H9 (cell line): ENCODE measurements around the gene ZNF503. TPM values are rescaled to one million over a fixed set of nuclear protein-coding genes. Genes with fewer than 3 reads are reported as not detected.

Source experiments
- DNase-seq: peaks from one replicate; pipeline ENCODE4 v3.0.0-alpha.2; 2017
- H2AFZ ChIP-seq: one replicate; pipeline ENCODE4 v1.6.1; 2013; ENCODE audit warnings: mild to moderate bottlenecking, low read length, control low read depth, moderate library complexity
- H2AK5ac ChIP-seq: 2 replicates; pipeline ENCODE4 v1.6.1; 2013; ENCODE audit warnings: low read length, control low read depth, mixed read lengths; ENCODE audit not compliant: insufficient read length
- H2BK120ac ChIP-seq: one replicate; pipeline ENCODE4 v1.6.1; 2013; ENCODE audit warnings: low read depth, mild to moderate bottlenecking, low read length, control low read depth, inconsistent platforms; ENCODE audit not compliant: poor library complexity, severe bottlenecking
- H2BK12ac ChIP-seq: 2 replicates; pipeline ENCODE4 v1.6.1; 2013; ENCODE audit warnings: low read length, control low read depth, mixed read lengths, low read depth; ENCODE audit not compliant: insufficient read length
- H2BK15ac ChIP-seq: 2 replicates; pipeline ENCODE4 v1.6.1; 2013; ENCODE audit warnings: low read depth, low read length, control low read depth
- H2BK20ac ChIP-seq: one replicate; pipeline ENCODE4 v1.6.1; 2013; ENCODE audit warnings: low read depth, mild to moderate bottlenecking, low read length, control low read depth, inconsistent platforms; ENCODE audit not compliant: poor library complexity, severe bottlenecking
- H2BK5ac ChIP-seq: 2 replicates; pipeline ENCODE4 v1.6.1; 2013; ENCODE audit warnings: low read length, control low read depth, mixed read lengths; ENCODE audit not compliant: insufficient read length
- H3K14ac ChIP-seq: 2 replicates; pipeline ENCODE4 v1.6.1; 2013; ENCODE audit warnings: low read length, control low read depth; ENCODE audit not compliant: insufficient read depth
- H3K18ac ChIP-seq: 2 replicates; pipeline ENCODE4 v1.6.1; 2013; ENCODE audit warnings: low read depth, mild to moderate bottlenecking, mixed read lengths, low read length, control low read depth; ENCODE audit not compliant: insufficient read length
- H3K23ac ChIP-seq: 2 replicates; pipeline ENCODE4 v1.6.1; 2013; ENCODE audit warnings: low read length, control low read depth, mixed read lengths, low read depth; ENCODE audit not compliant: insufficient read length
- H3K23me2 ChIP-seq: 2 replicates; pipeline ENCODE4 v1.6.1; 2013; ENCODE audit warnings: low read depth, mild to moderate bottlenecking, mixed read lengths, low read length, control low read depth; ENCODE audit not compliant: insufficient read length, poor library complexity, severe bottlenecking
- H3K27ac ChIP-seq: 2 replicates; pipeline ENCODE4 v1.5.1; 2013; ENCODE audit warnings: low read length, control low read depth, mixed read lengths, low read depth; ENCODE audit not compliant: insufficient read length
- H3K27me3 ChIP-seq: 2 replicates; pipeline ENCODE4 v1.6.1; 2013; ENCODE audit warnings: low read length, control low read depth, inconsistent platforms; ENCODE audit not compliant: insufficient read depth
- H3K4ac ChIP-seq: 2 replicates; pipeline ENCODE4 v1.6.1; 2013; ENCODE audit warnings: low read depth, mild to moderate bottlenecking, control low read depth, inconsistent platforms, low read length, moderate library complexity
- H3K4me1 ChIP-seq: 2 replicates; pipeline ENCODE4 v1.6.1; 2013; ENCODE audit warnings: low read length, control low read depth, inconsistent platforms; ENCODE audit not compliant: insufficient read depth
- H3K4me2 ChIP-seq: 2 replicates; pipeline ENCODE4 v1.6.1; 2013; ENCODE audit warnings: low read length, control low read depth, mixed read lengths; ENCODE audit not compliant: insufficient read length, insufficient read depth
- H3K56ac ChIP-seq: 2 replicates; pipeline ENCODE4 v1.6.1; 2013; ENCODE audit warnings: low read depth, mild to moderate bottlenecking, mixed read lengths, low read length, control low read depth; ENCODE audit not compliant: insufficient read length
- H3K79me1 ChIP-seq: 2 replicates; pipeline ENCODE4 v1.6.1; 2013; ENCODE audit warnings: low read depth, mild to moderate bottlenecking, moderate library complexity, low read length, control low read depth, inconsistent platforms; ENCODE audit not compliant: insufficient read depth, poor library complexity, severe bottlenecking
- H3K79me2 ChIP-seq: 2 replicates; pipeline ENCODE4 v1.6.1; 2013; ENCODE audit warnings: low read length, control low read depth, inconsistent platforms; ENCODE audit not compliant: insufficient read depth
- H3K9ac ChIP-seq: 2 replicates; pipeline ENCODE4 v1.6.1; 2013; ENCODE audit warnings: low read length, control low read depth, mixed read lengths; ENCODE audit not compliant: insufficient read length; ENCODE audit errors: extremely low read depth
- H3K9me3 ChIP-seq: one replicate; pipeline ENCODE4 v1.6.1; 2013; ENCODE audit warnings: low read depth, low read length, inconsistent platforms; ENCODE audit not compliant: control insufficient read depth
- H3T11ph ChIP-seq: one replicate; pipeline ENCODE4 v1.6.1; 2013; ENCODE audit warnings: mild to moderate bottlenecking, low read length, control low read depth, inconsistent platforms
- H4K20me1 ChIP-seq: one replicate; pipeline ENCODE4 v1.6.1; 2013; ENCODE audit not compliant: control insufficient read depth, insufficient read length, insufficient read depth
- H4K5ac ChIP-seq: 2 replicates; pipeline ENCODE4 v1.6.1; 2013; ENCODE audit warnings: low read depth, mild to moderate bottlenecking, mixed read lengths, low read length, control low read depth; ENCODE audit not compliant: insufficient read length
- H4K8ac ChIP-seq: replicated peaks from 2 replicates; pipeline ENCODE4 v1.6.1; 2013; ENCODE audit warnings: low read length, control low read depth, mixed read lengths, low read depth; ENCODE audit not compliant: insufficient read length
- H4K91ac ChIP-seq: 2 replicates; pipeline ENCODE4 v1.6.1; 2013; ENCODE audit warnings: low read depth, mild to moderate bottlenecking, moderate library complexity, mixed read lengths, low read length, control low read depth; ENCODE audit not compliant: insufficient read length
- H3K27ac Mint-ChIP-seq, 3 experiments: 2 replicates in 2 of 3; 3 replicates in 1 of 3; pipeline ENCODE4 v1.8.0; 2020 to 2021; ENCODE audit warnings: mixed read lengths in 3 of 3, mild to moderate bottlenecking in 1 of 3, moderate library complexity in 1 of 3
- H3K27me3 Mint-ChIP-seq: 2 replicates; pipeline ENCODE4 v1.8.0; 2021; ENCODE audit warnings: low read depth, mild to moderate bottlenecking, moderate library complexity, mixed read lengths
- H3K36me3 Mint-ChIP-seq, 3 experiments: 2 replicates in 2 of 3; 3 replicates in 1 of 3; pipeline ENCODE4 v1.8.0; 2020 to 2021; ENCODE audit warnings: low read depth in 3 of 3, mixed read lengths in 3 of 3; ENCODE audit not compliant: insufficient read depth in 1 of 3
- H3K4me1 Mint-ChIP-seq, 2 experiments: 2 replicates each; pipeline ENCODE4 v1.8.0; 2020; ENCODE audit warnings: mixed read lengths in 2 of 2
- H3K4me3 Mint-ChIP-seq, 2 experiments: 2 replicates in 1 of 2; 3 replicates in 1 of 2; pipeline ENCODE4 v1.8.0; 2020 to 2021; ENCODE audit warnings: mild to moderate bottlenecking in 2 of 2, mixed read lengths in 2 of 2, moderate library complexity in 1 of 2
- H3K9me3 Mint-ChIP-seq, 2 experiments: 2 replicates in 1 of 2; 3 replicates in 1 of 2; pipeline ENCODE4 v1.8.0; 2020; ENCODE audit warnings: mild to moderate bottlenecking in 2 of 2, mixed read lengths in 2 of 2, moderate library complexity in 1 of 2
- WGBS: extraction: QIAGEN DNeasy Blood & Tissue Kit; methylation state at CpG from one replicate; pipeline ENCODE4 v1.1.7; 2013; ENCODE audit warnings: missing lambda C conversion rate, low lambda C conversion rate, mixed read lengths; ENCODE audit not compliant: insufficient read length; ENCODE audit errors: extremely low coverage; 5-methylcytosine and 5-hydroxymethylcytosine counted together
- total RNA-seq: library from RNA; stranded (reverse); gene quantifications from 2 replicates; pipeline ENCODE4 v1.2.1, GENCODE V29; 2021
- TF ChIP-seq, protein P1 (sequence below): fragments of 200-600 bp; sonication (generic); conservative IDR thresholded peaks from 3 replicates; pipeline ENCODE4 v1.8.0; 2021; ENCODE audit warnings: antibody characterized with exemption, mild to moderate bottlenecking

ZNF503 gene
- total RNA-seq, 1 experiment from 2014 or later, result 0.09 TPM

DNA sequence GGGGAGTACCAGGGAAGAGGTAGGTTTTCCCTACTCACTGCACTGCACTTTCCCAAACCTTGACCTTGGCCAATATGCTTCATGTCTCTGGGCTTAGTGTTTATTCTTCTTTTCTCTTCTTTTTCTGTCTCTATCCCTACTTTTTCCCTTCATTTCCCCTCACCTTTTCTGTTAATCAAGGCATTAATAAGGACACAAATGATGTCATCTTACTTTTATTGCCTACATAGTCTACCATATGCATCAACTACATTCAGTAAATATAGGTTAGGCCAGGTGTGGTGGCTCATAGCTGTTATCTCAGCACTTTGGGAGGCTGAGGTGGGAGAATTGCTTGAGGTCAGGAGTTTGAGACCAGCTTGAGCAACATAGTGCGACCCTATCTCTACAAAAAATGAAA, 13.0 kb upstream of the ZNF503 start:
- Mint-ChIP-seq H3K4me3 (no peak overlapping the region), H3K9me3 (no peaks in the 10 kb centered on the region; a peak in 1 of 5 replicates), H3K27me3 (peaks cover 100% of the 10 kb centered on the region), H3K27ac (no peak overlapping the region), H3K36me3 (no peaks in the 10 kb centered on the region; a peak in 1 of 7 replicates), H3K4me1 (peaks cover 23 to 24% of the 10 kb centered on the region in 2 experiments)
- no peak overlapping the region for H3K23ac ChIP-seq
- no peak overlapping the region for H3K14ac ChIP-seq
- no peaks in the 10 kb centered on the region for H3K23me2 ChIP-seq
- DNase-seq, result no peak
- H2BK12ac ChIP-seq, result no peak overlapping the region
- H3K56ac ChIP-seq, result no peak overlapping the region
- H3K4ac ChIP-seq, result no peak overlapping the region
- no peak overlapping the region for H2BK120ac ChIP-seq
- no peaks in the 10 kb centered on the region for H3K79me2 ChIP-seq
- TF ChIP-seq, protein P1, sequence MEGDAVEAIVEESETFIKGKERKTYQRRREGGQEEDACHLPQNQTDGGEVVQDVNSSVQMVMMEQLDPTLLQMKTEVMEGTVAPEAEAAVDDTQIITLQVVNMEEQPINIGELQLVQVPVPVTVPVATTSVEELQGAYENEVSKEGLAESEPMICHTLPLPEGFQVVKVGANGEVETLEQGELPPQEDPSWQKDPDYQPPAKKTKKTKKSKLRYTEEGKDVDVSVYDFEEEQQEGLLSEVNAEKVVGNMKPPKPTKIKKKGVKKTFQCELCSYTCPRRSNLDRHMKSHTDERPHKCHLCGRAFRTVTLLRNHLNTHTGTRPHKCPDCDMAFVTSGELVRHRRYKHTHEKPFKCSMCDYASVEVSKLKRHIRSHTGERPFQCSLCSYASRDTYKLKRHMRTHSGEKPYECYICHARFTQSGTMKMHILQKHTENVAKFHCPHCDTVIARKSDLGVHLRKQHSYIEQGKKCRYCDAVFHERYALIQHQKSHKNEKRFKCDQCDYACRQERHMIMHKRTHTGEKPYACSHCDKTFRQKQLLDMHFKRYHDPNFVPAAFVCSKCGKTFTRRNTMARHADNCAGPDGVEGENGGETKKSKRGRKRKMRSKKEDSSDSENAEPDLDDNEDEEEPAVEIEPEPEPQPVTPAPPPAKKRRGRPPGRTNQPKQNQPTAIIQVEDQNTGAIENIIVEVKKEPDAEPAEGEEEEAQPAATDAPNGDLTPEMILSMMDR, result no peak
- H3K79me1 ChIP-seq, result no peaks in the 10 kb centered on the region
- H2AK5ac ChIP-seq, result no peak overlapping the region
- H2AFZ ChIP-seq, result no peak overlapping the region
- H3K4me1 ChIP-seq, result no peaks in the 10 kb centered on the region
- H3K18ac ChIP-seq, result no peak overlapping the region
- H2BK5ac ChIP-seq, result no peak overlapping the region
- H3K27ac ChIP-seq, result no peak overlapping the region
- no peak overlapping the region for H3T11ph ChIP-seq
- no CpG with 5 or more reads among the region's 1 CpG for WGBS
- H3K27me3 ChIP-seq, result peaks cover 86% of the 10 kb centered on the region
- no peak overlapping the region for H3K9ac ChIP-seq
- H2BK20ac ChIP-seq, result no peak overlapping the region
- H4K8ac ChIP-seq, result no peak overlapping the region
- no peaks in the 10 kb centered on the region for H3K9me3 ChIP-seq
- no peak overlapping the region for H3K4me2 ChIP-seq
- no peak overlapping the region for H4K5ac ChIP-seq
- no peak overlapping the region for H4K91ac ChIP-seq
- H4K20me1 ChIP-seq, result peaks cover 3% of the 10 kb centered on the region
- no peak overlapping the region for H2BK15ac ChIP-seq
